Measurements from ENCODE around the gene RTP5. TPM values are rescaled to one million over a fixed set of nuclear protein-coding genes. Genes with fewer than 3 reads are reported as not detected.
A peak's percentile ranks its signal among the peaks of the same experiment; 100 is the strongest.

RTP5 gene
- total and polyA plus RNA-seq, 2 of the 8 experiments (the other 6 are each of a cell fraction or from before 2014, with no cell fraction given) = not detected

GRCh38 chr2:241876528-241877196, 7.1 kb downstream of the RTP5 start:
- Histone ChIP-seq H3K14ac (ENCODE audit: insufficient read length) (no peak overlapping the region), H2BK120ac (replicated peaks; ENCODE audit: low read depth, low read length) (no peak overlapping the region), H3K27ac (ENCODE audit: low read depth, low read length) (no peak overlapping the region), H3K4me2 (ENCODE audit: insufficient read depth in 1 of 2, low read depth in 2 of 2, low read length in 2 of 2) (no peak overlapping the region), H2AK5ac (ENCODE audit: low read depth, low read length) (no peak overlapping the region), H3K4me1 (replicated peaks in 1 of 4; ENCODE audit: control insufficient read depth in 3 of 4, insufficient read depth in 4 of 4, low read length in 3 of 4) (no peaks in the 10 kb centered on the region; a peak in 1 of 7 replicates), H3K23me2 (ENCODE audit: low read depth, low read length) (peaks cover 3% of the 10 kb centered on the region; the same call in 1 of the 2 replicates), H3K27me3 (replicated peaks in 1 of 4; ENCODE audit: control insufficient read depth in 3 of 4, extremely low read depth in 1 of 4, insufficient read depth in 3 of 4, low read length in 3 of 4) (no peaks in the 10 kb centered on the region), H4K5ac (ENCODE audit: insufficient read length, low read depth, low read length) (no peak overlapping the region), H3K79me2 (ENCODE audit: control insufficient read depth in 1 of 2, insufficient read depth in 2 of 2, low read length in 2 of 2) (no peaks in the 10 kb centered on the region), H2BK5ac (ENCODE audit: low read depth, low read length) (no peak overlapping the region), H4K20me1 (replicated peaks in 1 of 2; ENCODE audit: control insufficient read depth in 1 of 2, insufficient read depth in 2 of 2, low read length in 2 of 2) (no peaks in the 10 kb centered on the region), H2AFZ (ENCODE audit: low read length) (no peak overlapping the region), H4K91ac (replicated peaks; ENCODE audit: insufficient read length, low read length) (no peak overlapping the region), H3K4me3 (ENCODE audit: extremely low read depth in 1 of 4, insufficient read depth in 2 of 4, low read depth in 3 of 4, low read length in 4 of 4) (no peak overlapping the region), H3K79me1 (ENCODE audit: low read depth, low read length) (no peaks in the 10 kb centered on the region), H2BK20ac (ENCODE audit: low read length) (no peak overlapping the region), H3K36me3 (ENCODE audit: control insufficient read depth in 2 of 4, insufficient read depth in 4 of 4, low read length in 3 of 4) (no peaks in the 10 kb centered on the region), H3K23ac (ENCODE audit: insufficient read length) (no peak overlapping the region), H3K56ac (replicated peaks; ENCODE audit: insufficient read length, low read depth, low read length) (no peak overlapping the region), H3K9me3 (ENCODE audit: insufficient read depth in 2 of 2, low read depth in 1 of 2, low read length in 1 of 2) (peaks cover 7 to 18% of the 10 kb centered on the region in 2 experiments; a peak in 3 of 4 replicates), H4K8ac (ENCODE audit: extremely low read depth, insufficient read depth, low read length) (no peak overlapping the region), H3K9ac (replicated peaks in 1 of 4; ENCODE audit: extremely low read depth in 1 of 4, low read depth in 3 of 4, low read length in 3 of 4) (no peak overlapping the region), H2BK15ac (ENCODE audit: low read length) (no peak overlapping the region), H3K18ac (ENCODE audit: extremely low read depth, low read length) (no peak overlapping the region), H3K4ac (replicated peaks; ENCODE audit: insufficient read length, low read depth, low read length) (no peak overlapping the region), H2BK12ac (ENCODE audit: low read depth, low read length) (peak overlapping the region; percentile 80; the same call in 1 of the 2 replicates)
- no peak for FAIRE-seq
- ChIA-PET CTCF (ENCODE audit: partially characterized antibody) (interaction anchor here (0.7 to 2.5 kb wide), 6 partner anchors 9 to 143 kb away, joined by 3 to 10 read pairs (median 3); partner anchors contain the start of gene NEU4), POLR2A (ENCODE audit: partially characterized antibody) (interaction anchor here (0.8 kb wide), 1 partner anchor 201 kb away, joined by 3 read pairs; no protein-coding TSS in a partner anchor)
- no peak for DNase-seq (ENCODE audit: low read depth in 1 of 2, low spot score in 2 of 2)
- WGBS, 2 experiments (ENCODE audit: extremely low coverage in 1 of 2, insufficient coverage in 1 of 2, insufficient read length in 1 of 2, insufficient replicate concordance in 2 of 2, low coverage in 1 of 2, low lambda C conversion rate in 2 of 2, missing lambda C conversion rate in 1 of 2) = 86% methylated on average over 17 of the region's 18 CpGs; no CpG with 5 or more reads in 1 of the 2 experiments
- TF ChIP-seq RFX5 (IDR thresholded peaks at IDR 0.05; ENCODE audit: borderline replicate concordance, low read depth, low read length) (no peak), RBBP5 (IDR thresholded peaks at IDR 0.05; ENCODE audit: borderline replicate concordance, low read depth, low read length) (no peak), ZNF274 (IDR thresholded peaks at IDR 0.05; ENCODE audit: borderline replicate concordance, extremely low read depth, low read length) (no peak), TEAD4 (IDR thresholded peaks at IDR 0.05; ENCODE audit: low read depth, low read length) (no peak), RAD21 (IDR thresholded peaks at IDR 0.05 in 1 of 2, conservative IDR thresholded peaks at IDR 0.05 in 1 of 2; ENCODE audit: low read depth in 2 of 2, low read length in 2 of 2) (no peak), CHD2 (IDR thresholded peaks at IDR 0.05; ENCODE audit: low read length) (no peak), KDM5A (IDR thresholded peaks at IDR 0.05; ENCODE audit: low read length) (no peak), ATF3 (IDR thresholded peaks at IDR 0.05; ENCODE audit: insufficient read depth, low read depth, low read length) (no peak), KDM4A (IDR thresholded peaks at IDR 0.05; ENCODE audit: low read depth, low read length, severe bottlenecking) (no peak), RXRA (IDR thresholded peaks at IDR 0.05; ENCODE audit: insufficient read depth, low read depth, low read length) (no peak), SUZ12 (IDR thresholded peaks at IDR 0.05; ENCODE audit: low read length) (no peak), MAX (IDR thresholded peaks at IDR 0.05) (no peak)
